ENCODE measurements around the gene CPNE6.

Gene CPNE6

DNA sequence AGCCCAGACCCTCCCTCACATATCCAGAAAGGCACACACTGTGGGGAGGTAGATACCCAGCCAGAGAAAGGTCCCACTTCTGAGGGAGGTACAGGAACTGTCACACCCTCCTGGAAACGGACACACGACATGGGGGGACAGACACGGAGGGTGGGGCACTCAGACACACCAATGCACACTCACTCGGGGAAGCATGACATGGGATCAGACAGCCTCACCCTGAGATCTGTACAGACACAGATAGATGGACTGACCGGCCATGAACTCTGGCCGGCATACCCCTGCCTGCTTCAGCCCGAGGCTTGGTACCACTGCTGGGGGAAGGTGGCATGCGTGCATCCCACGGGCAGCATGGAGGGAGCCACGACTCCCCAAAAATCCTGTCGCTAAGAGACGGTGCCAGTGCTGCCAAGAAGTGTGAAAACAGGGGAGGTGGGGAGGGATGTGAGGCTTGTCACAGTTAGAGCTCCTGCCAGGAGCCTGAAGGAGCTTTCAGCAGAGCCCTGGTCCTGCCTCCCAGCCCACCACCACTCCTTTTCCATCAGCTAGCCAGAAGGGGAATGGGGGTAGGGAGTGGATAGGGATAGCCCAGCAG is 571 bp downstream of the CPNE6 start:
- no peak for DNase-seq (ENCODE audit: low read depth)
- TF ChIP-seq, protein P1, sequence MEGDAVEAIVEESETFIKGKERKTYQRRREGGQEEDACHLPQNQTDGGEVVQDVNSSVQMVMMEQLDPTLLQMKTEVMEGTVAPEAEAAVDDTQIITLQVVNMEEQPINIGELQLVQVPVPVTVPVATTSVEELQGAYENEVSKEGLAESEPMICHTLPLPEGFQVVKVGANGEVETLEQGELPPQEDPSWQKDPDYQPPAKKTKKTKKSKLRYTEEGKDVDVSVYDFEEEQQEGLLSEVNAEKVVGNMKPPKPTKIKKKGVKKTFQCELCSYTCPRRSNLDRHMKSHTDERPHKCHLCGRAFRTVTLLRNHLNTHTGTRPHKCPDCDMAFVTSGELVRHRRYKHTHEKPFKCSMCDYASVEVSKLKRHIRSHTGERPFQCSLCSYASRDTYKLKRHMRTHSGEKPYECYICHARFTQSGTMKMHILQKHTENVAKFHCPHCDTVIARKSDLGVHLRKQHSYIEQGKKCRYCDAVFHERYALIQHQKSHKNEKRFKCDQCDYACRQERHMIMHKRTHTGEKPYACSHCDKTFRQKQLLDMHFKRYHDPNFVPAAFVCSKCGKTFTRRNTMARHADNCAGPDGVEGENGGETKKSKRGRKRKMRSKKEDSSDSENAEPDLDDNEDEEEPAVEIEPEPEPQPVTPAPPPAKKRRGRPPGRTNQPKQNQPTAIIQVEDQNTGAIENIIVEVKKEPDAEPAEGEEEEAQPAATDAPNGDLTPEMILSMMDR (IDR thresholded peaks at IDR 0.05; ENCODE audit: control insufficient read depth, insufficient read depth, low read depth, low read length, missing control alignments) = no peak
- no peak overlapping the region for H3K4me3 ChIP-seq (ENCODE audit: control insufficient read depth, low read depth, low read length)

DNA sequence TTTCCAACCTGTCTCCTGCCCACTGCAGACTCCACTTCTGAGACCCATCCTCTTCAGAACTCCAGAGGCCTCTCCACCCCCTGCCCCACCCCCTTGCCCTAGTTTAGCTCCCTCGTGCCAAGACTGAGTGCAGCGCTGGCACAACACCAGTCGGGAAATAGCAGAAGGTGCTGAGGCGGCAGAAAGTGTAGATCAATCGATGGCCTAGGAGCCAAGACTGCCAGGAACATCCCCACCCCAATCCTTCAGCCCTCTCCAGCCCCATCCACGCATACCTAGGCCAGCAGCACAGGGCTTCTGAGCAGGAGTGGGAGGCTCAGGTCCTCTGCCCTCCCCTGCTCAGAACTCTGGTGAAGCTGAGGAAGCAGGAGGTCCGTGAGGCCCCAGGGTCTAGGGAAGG is 1.1 kb downstream of the CPNE6 start:
- H3K4me3 ChIP-seq (ENCODE audit: control insufficient read depth, low read depth, low read length) = no peak overlapping the region
- TF ChIP-seq, protein P1 (IDR thresholded peaks at IDR 0.05; ENCODE audit: control insufficient read depth, insufficient read depth, low read depth, low read length, missing control alignments) = no peak
- DNase-seq (ENCODE audit: low read depth) = no peak

DNA sequence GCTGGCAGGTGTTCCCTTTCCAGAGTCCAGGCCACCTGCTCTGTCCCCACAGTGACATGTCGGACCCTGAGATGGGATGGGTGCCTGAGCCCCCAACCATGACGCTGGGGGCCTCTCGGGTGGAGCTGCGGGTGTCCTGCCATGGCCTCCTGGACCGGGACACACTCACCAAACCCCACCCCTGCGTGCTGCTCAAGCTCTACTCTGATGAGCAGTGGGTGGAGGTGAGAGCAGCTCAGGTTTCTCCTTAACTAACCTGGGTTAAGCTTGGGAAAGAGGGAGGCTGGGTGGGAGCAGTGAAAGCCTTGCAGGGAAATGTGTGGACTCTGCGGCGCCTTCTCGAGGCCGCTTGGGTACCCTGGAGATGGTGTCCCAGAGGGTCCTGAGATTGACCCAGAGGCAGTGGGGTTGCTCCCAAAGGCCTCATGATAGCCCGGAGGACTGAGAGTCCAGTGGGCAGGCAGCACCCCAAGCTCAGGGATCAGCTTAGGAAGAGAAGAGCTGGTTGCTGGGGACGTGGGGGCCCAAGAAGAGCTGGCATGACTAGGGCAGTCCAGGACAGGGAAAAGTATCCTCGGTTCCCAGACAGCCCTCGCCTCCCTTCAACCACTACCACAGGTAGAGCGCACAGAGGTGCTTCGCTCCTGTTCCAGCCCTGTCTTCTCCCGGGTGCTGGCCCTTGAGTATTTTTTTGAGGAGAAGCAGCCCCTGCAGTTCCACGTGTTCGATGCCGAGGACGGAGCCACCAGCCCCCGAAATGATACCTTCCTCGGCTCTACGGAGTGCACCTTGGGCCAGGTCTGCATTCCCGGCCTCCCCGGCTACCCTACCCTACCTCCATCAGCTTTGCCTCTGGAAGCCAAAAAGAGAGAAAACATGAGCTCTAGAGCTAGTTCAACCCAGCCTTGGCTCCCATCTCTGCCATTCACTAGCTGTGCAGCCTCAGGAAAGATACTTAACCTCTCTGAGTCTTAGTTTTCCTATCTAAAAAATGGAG is 1.8 kb downstream of the CPNE6 start:
- TF ChIP-seq, protein P1 (IDR thresholded peaks at IDR 0.05; ENCODE audit: control insufficient read depth, insufficient read depth, low read depth, low read length, missing control alignments) = no peak
- no peak overlapping the region for H3K4me3 ChIP-seq (ENCODE audit: control insufficient read depth, low read depth, low read length)
- DNase-seq (ENCODE audit: low read depth) = no peak

DNA sequence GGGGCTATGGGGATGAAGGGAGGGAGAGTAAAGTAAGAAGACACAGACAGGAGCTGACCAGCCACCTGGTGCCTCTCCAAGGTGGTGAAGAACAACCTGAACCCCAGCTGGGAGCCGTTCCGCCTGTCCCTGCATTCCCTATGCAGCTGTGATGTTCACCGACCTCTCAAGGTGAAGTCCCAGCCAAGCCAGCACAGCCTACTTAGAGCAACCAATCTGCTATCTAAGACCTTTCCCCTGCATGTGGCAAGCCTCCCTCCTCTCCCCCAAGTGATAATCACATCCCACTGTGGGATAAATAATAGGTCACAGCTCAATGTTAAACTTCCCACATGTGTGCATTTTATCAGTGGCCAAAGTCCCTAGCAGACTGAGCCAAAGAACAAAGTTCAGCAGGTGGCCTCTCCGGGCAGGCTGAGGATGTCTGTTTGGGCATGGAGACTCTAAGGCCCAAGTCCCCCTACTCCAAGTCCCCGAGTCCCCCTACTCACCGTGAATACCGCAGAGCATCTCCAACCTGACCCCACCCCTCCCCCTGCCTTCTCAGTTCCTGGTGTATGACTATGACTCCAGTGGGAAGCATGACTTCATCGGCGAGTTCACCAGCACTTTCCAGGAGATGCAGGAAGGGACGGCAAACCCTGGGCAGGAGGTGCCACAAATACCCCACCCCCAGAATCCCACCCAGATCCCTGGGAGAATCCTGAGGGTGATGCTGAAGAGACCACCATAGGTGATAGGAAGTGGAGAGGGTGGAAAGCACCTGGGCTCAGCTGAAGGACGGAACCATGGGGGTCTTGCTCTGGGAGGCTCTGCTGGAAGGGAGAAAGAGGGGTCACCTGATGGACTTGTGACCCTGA is 3.5 kb downstream of the CPNE6 start:
- H3K4me3 ChIP-seq (ENCODE audit: control insufficient read depth, low read depth, low read length) = no peak overlapping the region
- TF ChIP-seq, protein P1 (IDR thresholded peaks at IDR 0.05; ENCODE audit: control insufficient read depth, insufficient read depth, low read depth, low read length, missing control alignments) = no peak
- DNase-seq (ENCODE audit: low read depth) = no peak

DNA sequence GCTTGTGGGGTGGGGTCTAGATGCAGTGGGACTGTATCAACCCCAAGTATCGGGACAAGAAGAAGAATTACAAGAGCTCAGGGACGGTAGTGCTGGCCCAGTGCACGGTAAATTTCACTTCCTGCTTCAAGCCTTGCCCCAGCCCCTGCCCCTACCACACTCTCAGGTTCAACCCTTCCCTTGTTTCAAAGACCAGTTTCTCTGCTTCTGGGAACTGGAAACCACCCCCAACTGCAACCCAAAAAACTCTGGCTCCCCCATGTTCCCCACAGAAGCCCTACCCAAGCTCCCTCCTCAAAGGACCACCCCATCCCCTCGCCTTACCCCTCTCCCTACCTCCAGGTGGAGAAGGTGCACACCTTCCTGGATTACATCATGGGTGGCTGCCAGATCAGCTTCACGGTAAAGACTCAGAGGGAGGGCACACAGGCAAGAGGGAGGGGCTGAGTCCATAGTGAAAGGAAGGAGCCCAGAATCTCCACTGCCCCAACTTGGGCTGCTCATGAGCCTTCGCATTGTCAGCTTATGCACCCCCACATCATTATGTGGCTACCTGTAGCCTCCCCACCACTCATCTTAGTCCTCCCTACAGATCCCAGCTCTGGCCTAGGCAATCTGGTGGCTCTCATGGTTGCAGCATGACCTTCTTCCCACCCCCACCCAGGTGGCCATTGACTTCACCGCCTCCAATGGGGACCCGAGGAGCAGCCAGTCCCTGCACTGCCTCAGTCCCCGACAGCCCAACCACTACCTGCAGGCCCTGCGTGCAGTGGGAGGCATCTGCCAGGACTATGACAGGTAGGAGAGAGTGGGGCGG is 4.3 kb downstream of the CPNE6 start:
- TF ChIP-seq, protein P1 (IDR thresholded peaks at IDR 0.05; ENCODE audit: control insufficient read depth, insufficient read depth, low read depth, low read length, missing control alignments) = no peak
- no peak for DNase-seq (ENCODE audit: low read depth)
- no peak overlapping the region for H3K4me3 ChIP-seq (ENCODE audit: control insufficient read depth, low read depth, low read length)

DNA sequence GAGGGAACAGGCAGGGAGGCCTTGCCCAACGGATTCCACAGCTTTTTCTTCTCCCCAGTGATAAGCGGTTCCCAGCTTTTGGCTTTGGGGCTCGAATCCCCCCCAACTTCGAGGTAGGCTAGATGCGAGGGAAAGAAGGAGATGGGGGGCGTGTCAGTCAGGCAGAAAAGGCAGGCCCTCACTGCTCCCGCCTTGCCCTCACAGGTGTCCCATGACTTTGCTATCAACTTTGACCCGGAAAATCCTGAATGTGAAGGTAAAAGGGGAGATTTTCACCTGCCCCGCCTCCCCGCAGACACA is 4.9 kb downstream of the CPNE6 start:
- no peak for DNase-seq (ENCODE audit: low read depth)
- H3K4me3 ChIP-seq (ENCODE audit: control insufficient read depth, low read depth, low read length) = no peak overlapping the region
- TF ChIP-seq, protein P1 (IDR thresholded peaks at IDR 0.05; ENCODE audit: control insufficient read depth, insufficient read depth, low read depth, low read length, missing control alignments) = no peak

Data from AG09309 (cell line).